ENCODE results near the gene USP10. TPM values are rescaled to one million over a fixed set of nuclear protein-coding genes. Genes with fewer than 3 reads are reported as not detected.

USP10 gene
- total RNA-seq, 1 experiment from 2014 or later: 53.3 TPM

DNA sequence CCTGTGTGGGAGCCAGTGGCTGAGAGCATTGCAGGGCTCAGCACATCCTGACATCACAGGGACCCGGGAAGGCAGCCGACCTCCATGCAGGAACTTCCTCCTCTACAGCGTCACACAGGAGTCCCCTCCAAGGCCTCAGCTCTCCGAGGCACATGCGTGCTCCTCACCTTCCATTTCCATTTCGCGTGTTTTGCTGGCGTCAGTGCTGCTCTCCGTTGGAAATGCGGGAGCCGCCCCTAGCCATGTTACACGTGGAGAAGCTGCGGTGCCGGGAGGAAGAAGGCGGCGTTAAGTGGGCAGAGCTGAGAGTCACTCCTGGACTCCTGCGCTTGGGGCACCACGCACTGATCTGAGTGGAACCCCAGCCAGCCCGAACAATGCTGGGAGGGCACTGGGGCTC, 94.8 kb downstream of the USP10 start:
- Histone ChIP-seq H3K27ac (no peak overlapping the region), H3K27me3 (replicated peaks) (no peaks in the 10 kb centered on the region), H3K9me3 (replicated peaks) (no peaks in the 10 kb centered on the region), H3K36me3 (no peaks in the 10 kb centered on the region), H3K4me3 (no peak overlapping the region), H3K4me1 (replicated peaks) (no peaks in the 10 kb centered on the region)
- DNase-seq (ENCODE audit: low read depth in 1 of 2, low spot score in 2 of 2): no peak

DNA sequence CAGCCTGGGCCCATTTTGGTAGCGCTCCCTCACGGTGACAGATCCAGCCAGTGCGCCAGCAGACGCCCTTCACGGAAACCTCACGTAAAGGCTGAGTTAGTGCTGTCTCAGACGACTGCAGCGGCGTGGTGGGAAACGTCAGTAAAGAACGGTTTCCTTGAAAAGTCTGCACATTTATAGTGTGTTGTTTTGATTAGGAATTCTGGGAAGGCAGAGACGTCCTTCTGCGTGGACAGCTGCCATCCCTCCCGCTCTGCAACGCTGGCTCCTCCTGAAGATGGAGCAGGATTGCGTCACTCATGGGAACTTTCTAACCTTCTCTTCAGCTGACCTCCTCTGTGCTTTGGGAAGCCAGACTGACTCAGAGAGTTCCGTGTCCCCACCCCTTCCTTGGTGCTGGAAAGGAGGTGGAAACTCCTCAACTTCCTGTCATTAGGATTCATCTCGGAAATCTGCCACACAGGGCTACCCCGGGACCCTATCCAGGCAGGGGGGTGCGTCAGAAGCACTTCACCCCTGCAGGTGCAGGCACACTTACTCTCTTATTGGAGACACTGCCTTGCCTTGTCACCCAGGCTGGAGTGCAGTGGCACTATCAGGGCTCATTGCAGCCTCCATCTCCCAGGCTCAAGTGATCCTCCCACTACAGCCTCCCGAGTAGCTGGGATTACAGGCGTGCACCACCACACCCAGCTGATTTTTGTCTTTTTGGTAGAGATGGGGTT, 95.7 kb downstream of the USP10 start:
- Histone ChIP-seq H3K4me3 (no peak overlapping the region), H3K27ac (no peak overlapping the region), H3K36me3 (no peaks in the 10 kb centered on the region), H3K27me3 (replicated peaks) (no peaks in the 10 kb centered on the region), H3K4me1 (replicated peaks) (no peaks in the 10 kb centered on the region), H3K9me3 (replicated peaks) (no peaks in the 10 kb centered on the region)
- no peak for DNase-seq (ENCODE audit: low read depth in 1 of 2, low spot score in 2 of 2)

DNA sequence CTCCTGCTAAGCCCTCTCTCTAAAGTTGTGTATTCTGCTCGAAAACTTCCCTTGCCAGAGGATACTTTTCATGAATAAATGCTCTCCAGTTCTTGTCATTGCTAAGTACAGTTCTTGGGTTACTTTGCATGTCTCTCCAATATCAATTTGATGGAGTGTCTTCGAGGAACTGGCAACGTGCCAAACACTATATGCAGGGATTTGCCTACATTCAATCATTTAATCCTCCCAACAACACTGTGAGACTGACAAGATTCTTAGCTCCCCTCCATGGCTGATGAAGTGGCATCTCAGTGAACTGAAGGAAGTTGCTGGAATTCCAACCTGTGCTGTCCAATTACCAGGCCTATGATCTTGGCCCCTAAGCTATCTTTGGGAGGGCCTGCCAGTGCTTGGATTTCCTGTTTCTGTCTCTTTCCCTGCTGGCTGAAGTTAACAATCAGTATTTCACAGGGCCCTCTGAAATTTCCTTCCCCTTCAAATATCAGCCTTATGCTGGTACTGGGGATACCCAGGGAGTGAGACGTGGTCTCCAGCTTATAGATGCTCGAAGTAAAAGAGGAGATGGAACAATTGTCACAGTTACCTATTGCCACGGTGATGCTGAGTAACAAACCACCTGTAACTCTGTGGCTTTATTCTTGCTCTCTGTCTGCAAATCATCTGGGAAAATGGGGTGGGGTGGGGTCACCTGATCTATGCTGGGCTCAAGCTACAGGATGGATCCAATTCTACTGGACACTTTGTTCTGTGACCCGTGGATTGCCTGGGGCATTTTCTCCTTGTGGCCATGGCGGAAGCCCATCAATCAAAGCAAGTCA, 100.6 kb downstream of the USP10 start:
- no peak overlapping the region for H3K27ac ChIP-seq
- no peaks in the 10 kb centered on the region for H3K9me3 ChIP-seq (replicated peaks)
- no peak for DNase-seq (ENCODE audit: low read depth in 1 of 2, low spot score in 2 of 2)
- no peaks in the 10 kb centered on the region for H3K36me3 ChIP-seq
- H3K4me1 ChIP-seq (replicated peaks): peaks cover 2% of the 10 kb centered on the region
- H3K4me3 ChIP-seq: no peak overlapping the region
- no peaks in the 10 kb centered on the region for H3K27me3 ChIP-seq (replicated peaks)

DNA sequence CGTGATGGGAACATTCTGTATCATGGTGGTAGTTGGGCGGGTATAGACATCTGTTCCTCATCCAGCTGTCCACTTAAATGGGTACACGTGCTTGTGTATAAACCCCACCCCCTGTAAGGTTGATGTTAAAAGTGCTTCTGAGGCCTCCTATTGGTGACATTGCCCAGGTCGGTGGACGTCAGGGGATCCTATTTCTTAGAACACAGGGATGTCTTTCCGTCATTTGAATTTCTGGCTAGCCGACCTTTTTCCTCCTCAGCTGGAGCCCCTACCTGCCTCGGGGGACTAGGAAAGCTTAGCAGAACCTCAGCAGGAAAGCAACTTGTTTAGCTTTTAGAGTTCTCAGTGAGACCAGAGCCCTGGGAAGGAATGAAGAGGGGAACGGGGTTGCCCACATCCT, 103.3 kb downstream of the USP10 start:
- no peak overlapping the region for H3K4me3 ChIP-seq
- H3K27ac ChIP-seq: no peak overlapping the region
- H3K4me1 ChIP-seq (replicated peaks): peaks cover 25% of the 10 kb centered on the region
- H3K9me3 ChIP-seq (replicated peaks): no peaks in the 10 kb centered on the region
- DNase-seq (ENCODE audit: low read depth in 1 of 2, low spot score in 2 of 2): no peak
- H3K27me3 ChIP-seq (replicated peaks): no peaks in the 10 kb centered on the region
- no peaks in the 10 kb centered on the region for H3K36me3 ChIP-seq

DNA sequence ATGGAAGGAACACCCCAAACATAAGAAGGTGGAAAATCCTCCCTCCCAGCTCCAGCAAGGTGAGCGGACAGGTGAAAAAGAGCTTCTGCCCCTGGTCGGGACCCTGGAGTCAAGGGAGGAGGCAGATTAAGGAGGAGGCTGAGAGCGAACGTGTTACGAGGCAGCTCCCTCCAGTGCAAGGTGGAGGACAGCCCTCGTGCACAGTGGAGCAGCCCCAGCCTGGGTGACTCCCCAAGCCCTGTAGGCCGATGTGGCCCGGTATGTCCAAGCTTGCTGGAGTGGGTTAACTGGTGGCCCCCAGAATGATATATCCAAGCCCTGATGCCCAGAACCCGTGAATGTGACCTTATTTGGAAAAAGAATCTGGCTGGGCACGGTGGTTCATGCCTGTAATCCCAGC, 104.5 kb downstream of the USP10 start:
- no peak for DNase-seq (ENCODE audit: low read depth in 1 of 2, low spot score in 2 of 2)
- Histone ChIP-seq H3K36me3 (no peaks in the 10 kb centered on the region), H3K4me3 (no peak overlapping the region), H3K27ac (no peak overlapping the region), H3K4me1 (replicated peaks) (peaks cover 25% of the 10 kb centered on the region), H3K27me3 (replicated peaks) (no peaks in the 10 kb centered on the region), H3K9me3 (replicated peaks) (no peaks in the 10 kb centered on the region)

DNA sequence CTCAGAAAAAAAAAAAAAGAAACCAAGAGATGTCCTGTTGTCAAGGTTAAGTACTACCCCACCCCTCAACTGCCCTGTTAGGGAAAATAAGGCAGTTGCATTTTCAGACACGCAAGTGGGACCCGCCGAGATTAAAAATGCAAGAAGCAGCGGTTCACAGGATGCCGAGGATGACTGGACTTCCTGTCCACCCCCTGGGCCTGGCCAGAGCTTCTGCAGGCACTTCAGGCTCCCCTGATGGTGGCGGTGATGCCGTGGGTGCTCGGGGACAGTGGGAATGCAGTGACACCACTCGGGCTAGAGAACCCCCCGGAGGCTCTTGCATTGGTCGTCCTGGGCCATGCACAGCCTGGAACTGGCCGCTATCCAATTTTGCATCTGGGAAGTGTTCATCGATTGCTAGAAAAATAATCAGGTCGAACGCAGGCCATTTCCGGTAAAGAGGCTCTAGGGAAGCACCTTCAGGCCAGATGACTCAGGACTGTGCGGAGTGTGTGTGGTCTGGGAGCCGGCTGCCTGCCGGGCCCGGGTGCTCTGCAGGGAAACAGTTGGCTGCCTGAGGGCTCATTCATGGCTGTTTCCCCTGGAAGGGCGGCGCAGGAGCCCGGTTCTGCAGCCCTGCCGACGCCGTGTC, 106.6 kb downstream of the USP10 start:
- DNase-seq (ENCODE audit: low read depth in 1 of 2, low spot score in 2 of 2): peak; percentile 97
- Histone ChIP-seq H3K36me3 (no peaks in the 10 kb centered on the region), H3K4me3 (peak overlapping the region; percentile 23), H3K27ac (peak overlapping the region; percentile 66), H3K4me1 (replicated peaks) (peaks cover 36% of the 10 kb centered on the region), H3K27me3 (replicated peaks) (no peaks in the 10 kb centered on the region), H3K9me3 (replicated peaks) (no peaks in the 10 kb centered on the region)

DNA sequence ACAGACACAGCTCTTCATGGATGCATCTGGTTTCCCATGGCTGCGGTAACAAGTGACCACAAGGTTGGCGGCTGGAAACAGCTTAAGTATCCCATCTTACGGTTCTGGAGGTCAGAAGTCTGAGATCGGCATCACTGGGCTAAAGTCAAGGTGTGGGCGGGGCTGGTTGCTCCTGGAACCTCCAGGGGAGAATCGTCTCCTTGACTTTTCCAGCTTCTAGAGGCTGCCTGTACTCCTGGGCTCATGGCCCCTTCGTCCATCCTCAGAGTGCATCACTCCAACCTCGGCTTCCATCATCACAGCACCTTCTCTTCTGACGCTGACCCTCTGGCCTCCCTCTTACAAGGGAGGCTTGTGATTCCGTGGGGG, 107.1 kb downstream of the USP10 start:
- peak overlapping the region; percentile 23 for H3K4me3 ChIP-seq
- H3K9me3 ChIP-seq (replicated peaks): no peaks in the 10 kb centered on the region
- no peaks in the 10 kb centered on the region for H3K36me3 ChIP-seq
- DNase-seq (ENCODE audit: low read depth in 1 of 2, low spot score in 2 of 2): no peak
- H3K27ac ChIP-seq: peak overlapping the region; percentile 35
- H3K4me1 ChIP-seq (replicated peaks): peaks cover 36% of the 10 kb centered on the region
- no peaks in the 10 kb centered on the region for H3K27me3 ChIP-seq (replicated peaks)

DNA sequence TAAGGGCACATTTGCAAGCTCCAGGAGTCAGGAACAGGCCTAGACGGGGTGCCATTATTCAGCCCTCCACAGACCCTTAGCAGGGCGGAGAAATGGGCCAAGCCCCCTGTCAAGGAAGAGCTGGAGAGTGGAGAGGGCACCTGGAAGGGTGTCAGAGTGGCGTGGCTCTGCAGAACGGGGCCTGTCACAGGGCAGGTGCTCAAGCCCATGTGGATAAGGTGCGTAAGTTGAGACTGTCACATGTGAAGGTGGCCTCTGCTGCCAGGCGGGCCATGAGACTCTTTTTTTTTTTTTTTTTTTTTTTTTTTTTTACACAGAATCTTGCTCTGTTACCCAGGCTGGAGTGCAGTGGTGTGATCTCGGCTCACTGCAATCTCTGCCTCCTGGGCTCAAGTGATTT, 108.0 kb downstream of the USP10 start:
- Histone ChIP-seq H3K9me3 (replicated peaks) (no peaks in the 10 kb centered on the region), H3K36me3 (no peaks in the 10 kb centered on the region), H3K27me3 (replicated peaks) (no peaks in the 10 kb centered on the region), H3K4me3 (no peak overlapping the region), H3K4me1 (replicated peaks) (peaks cover 36% of the 10 kb centered on the region), H3K27ac (no peak overlapping the region)
- DNase-seq (ENCODE audit: low read depth in 1 of 2, low spot score in 2 of 2): no peak

DNA sequence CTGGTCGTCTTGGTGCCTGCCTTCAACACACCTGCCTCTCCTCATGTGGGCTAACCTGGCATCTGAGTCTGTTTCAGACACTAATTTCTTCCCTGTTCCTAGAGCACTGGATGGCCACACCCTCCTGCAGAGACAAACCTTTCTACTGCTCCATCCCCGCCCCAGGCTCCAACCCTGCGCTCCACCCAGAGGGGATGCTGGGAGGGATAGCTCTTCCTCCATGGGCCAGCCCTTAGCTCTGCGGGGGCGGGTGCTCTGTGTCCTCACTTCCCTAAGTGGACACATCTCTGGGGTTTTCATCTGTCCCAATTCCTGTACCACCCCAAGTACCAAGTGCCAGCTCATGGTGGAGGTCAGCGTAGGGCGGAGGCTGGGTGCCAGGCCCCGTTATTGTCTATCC, 109.0 kb downstream of the USP10 start:
- H3K4me3 ChIP-seq: no peak overlapping the region
- no peak overlapping the region for H3K27ac ChIP-seq
- no peaks in the 10 kb centered on the region for H3K9me3 ChIP-seq (replicated peaks)
- DNase-seq (ENCODE audit: low read depth in 1 of 2, low spot score in 2 of 2): no peak
- no peaks in the 10 kb centered on the region for H3K36me3 ChIP-seq
- peaks cover 36% of the 10 kb centered on the region for H3K4me1 ChIP-seq (replicated peaks)
- no peaks in the 10 kb centered on the region for H3K27me3 ChIP-seq (replicated peaks)

DNA sequence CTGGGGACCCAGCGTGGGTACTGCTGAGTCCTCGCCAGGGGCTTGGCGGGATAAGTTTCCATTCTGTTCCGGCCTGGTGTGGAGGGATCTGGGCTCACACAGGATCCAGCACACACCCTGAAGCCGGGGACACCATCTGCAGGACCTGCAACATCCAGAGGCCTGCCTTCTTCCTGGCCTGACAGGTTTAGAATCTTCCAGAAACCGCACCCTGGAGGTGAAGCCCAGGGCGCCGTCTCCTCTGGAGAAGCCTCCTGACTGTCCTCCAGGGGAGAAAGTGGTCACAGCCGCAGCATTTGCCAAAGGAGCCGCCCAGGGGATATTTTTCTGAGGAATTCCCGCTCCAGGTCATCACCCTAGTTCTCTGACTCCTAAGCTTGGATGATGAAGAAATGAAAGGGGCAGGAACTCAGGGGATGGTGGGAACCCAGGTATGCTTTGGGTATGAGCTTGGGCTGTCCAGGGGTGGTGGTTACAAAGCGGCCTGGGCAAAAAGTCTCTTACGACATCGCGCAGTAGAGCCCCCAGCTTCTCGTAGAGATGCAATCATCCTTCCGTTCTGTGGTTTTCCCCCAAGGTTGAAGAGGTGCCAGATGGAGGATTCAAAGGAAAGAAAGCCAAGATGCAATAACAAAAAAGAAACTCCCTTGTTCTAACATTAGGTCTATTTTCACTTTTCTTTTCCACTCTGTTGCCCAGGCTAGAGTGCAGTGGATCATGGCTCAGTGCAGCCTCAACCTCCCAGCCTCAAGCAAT, 110.9 kb downstream of the USP10 start:
- peak in 1 of 2 experiments; percentile 59 for DNase-seq (ENCODE audit: low read depth in 1 of 2, low spot score in 2 of 2)
- H3K27me3 ChIP-seq (replicated peaks): 0 out of 2 replicates have a peak, but pooled peaks cover 4% of the 10 kb centered on the region
- H3K9me3 ChIP-seq (replicated peaks): no peaks in the 10 kb centered on the region
- peaks cover 31% of the 10 kb centered on the region for H3K4me1 ChIP-seq (replicated peaks)
- H3K36me3 ChIP-seq: no peaks in the 10 kb centered on the region
- no peak overlapping the region for H3K4me3 ChIP-seq
- no peak overlapping the region for H3K27ac ChIP-seq

DNA sequence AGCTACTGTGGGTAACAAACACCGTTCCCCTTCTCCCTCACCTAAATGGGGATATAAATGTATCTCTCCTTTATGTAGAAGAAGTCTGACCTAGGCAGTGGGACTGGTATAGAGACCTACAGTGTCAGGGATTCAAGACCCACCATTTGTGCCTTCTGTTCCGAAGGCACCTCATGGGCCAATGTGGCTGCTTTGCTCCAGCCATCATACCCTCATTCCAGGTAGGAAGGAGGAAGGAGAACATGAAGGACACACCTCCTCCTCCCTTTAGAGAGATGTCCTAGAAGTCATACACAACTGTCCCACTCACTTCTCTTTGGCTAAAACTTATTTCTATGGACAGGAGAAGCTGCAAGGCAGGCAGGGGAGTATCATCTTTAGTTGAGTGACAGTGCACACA, 111.7 kb downstream of the USP10 start:
- Histone ChIP-seq H3K9me3 (replicated peaks) (no peaks in the 10 kb centered on the region), H3K4me1 (replicated peaks) (peaks cover 23% of the 10 kb centered on the region), H3K27me3 (replicated peaks) (0 out of 2 replicates have a peak, but pooled peaks cover 4% of the 10 kb centered on the region), H3K36me3 (no peaks in the 10 kb centered on the region), H3K4me3 (no peak overlapping the region), H3K27ac (no peak overlapping the region)
- no peak for DNase-seq (ENCODE audit: low read depth in 1 of 2, low spot score in 2 of 2)

DNA sequence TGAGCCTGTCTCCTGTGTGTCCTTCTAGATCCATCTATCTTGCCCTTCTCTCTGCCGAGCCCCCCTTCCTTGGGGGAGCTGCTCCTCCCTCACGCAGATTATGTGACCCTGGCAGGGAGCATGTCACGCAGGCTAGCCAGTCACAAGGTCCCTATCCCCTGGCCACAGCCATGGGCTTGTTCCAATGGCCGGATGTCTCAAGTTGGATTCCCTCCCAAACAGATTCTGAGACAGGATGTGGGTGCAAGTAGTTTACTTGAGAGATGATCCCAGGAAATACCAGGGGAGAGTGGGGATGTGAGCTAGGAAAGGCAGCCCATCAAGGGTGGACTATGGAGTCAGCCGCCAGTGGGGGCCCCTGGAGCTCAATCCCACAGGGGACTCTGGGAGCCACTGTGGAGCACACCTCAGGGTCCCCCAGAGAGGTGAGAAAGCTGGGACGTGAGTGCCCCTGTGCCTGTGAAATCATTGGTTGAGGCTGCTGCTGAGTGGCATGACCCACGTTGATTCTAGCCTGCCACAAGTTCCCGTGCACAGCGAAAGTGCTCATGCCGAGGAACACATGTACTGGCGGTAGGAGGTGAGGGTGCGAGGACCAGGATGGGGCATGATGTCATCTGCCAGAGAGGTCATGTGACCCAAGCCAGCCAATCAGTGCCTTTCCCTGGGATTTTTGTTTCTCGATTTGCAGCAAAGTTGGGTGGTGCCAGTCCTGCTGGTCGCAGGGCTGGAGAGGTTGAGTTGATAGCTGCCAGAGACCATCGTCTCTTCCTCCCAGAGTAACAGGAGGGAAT, 113.5 kb downstream of the USP10 start:
- peaks cover 11% of the 10 kb centered on the region for H3K4me1 ChIP-seq (replicated peaks)
- no peaks in the 10 kb centered on the region for H3K36me3 ChIP-seq
- H3K4me3 ChIP-seq: no peak overlapping the region
- H3K27ac ChIP-seq: no peak overlapping the region
- no peak for DNase-seq (ENCODE audit: low read depth in 1 of 2, low spot score in 2 of 2)
- 0 out of 2 replicates have a peak, but pooled peaks cover 4% of the 10 kb centered on the region for H3K27me3 ChIP-seq (replicated peaks)
- no peaks in the 10 kb centered on the region for H3K9me3 ChIP-seq (replicated peaks)

DNA sequence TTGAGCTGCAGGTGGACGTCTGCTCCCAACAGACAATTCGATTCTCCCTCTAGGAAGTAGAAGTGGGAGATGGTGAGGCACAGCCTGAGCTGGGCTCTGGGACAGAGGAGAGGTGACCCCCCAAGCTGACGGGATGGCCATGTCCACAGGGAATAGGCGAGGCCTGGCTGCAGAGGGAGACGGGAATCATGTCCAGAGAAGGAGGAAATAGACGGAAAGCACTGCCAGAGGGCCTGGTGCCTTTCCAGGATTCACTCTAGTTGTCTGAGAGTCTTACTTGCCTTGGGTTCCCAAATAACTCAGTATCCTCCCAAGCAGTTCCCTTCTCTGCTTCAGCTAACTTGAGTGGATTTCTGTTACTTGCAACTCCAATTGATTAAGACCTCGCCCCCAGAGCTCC, 115.7 kb downstream of the USP10 start:
- DNase-seq (ENCODE audit: low read depth in 1 of 2, low spot score in 2 of 2): no peak
- H3K27me3 ChIP-seq (replicated peaks): 0 out of 2 replicates have a peak, but pooled peaks cover 4% of the 10 kb centered on the region
- H3K4me3 ChIP-seq: no peak overlapping the region

More for the DNA sequence above, 115.7 kb downstream of the USP10 start:
- H3K4me1 ChIP-seq (replicated peaks): peaks cover 21% of the 10 kb centered on the region
- no peaks in the 10 kb centered on the region for H3K36me3 ChIP-seq
- H3K9me3 ChIP-seq (replicated peaks): no peaks in the 10 kb centered on the region
- H3K27ac ChIP-seq: no peak overlapping the region

All from SJSA1 (cell line).